Esophagus muscularis mucosa (tissue), 4 donors: ENCODE data around the gene SPI1.

ENCODE experiments used
- EP300 ChIP-seq: sonication (generic); formaldehyde crosslinking; IDR thresholded peaks from one replicate; pipeline ENCODE4 v1.6.1; 2017; ENCODE audit warnings: antibody characterized with exemption
- POLR2A ChIP-seq: fragments of 450-650 bp; IDR thresholded peaks from one replicate; pipeline ENCODE4 v1.6.1; 2017; ENCODE audit warnings: antibody characterized with exemption, moderate library complexity, mild to moderate bottlenecking, low read depth
- POLR2AphosphoS5 ChIP-seq, 2 donors: sonication (generic); formaldehyde crosslinking; IDR thresholded peaks; one replicate each; pipeline ENCODE4 v1.6.1; 2017; ENCODE audit warnings: antibody characterized with exemption in 2 of 2
- TF ChIP-seq, protein P1 (sequence below), 3 experiments: fragments of 200-600 bp in 2 of 3; fragments of 450-650 bp in 1 of 3; sonication (generic) in 2 of 3; IDR thresholded peaks; one replicate each; pipeline ENCODE4 v1.5.1; 2017 to 2019; ENCODE audit warnings: antibody characterized with exemption in 3 of 3, mild to moderate bottlenecking in 2 of 3, moderate library complexity in 1 of 3

DNA sequence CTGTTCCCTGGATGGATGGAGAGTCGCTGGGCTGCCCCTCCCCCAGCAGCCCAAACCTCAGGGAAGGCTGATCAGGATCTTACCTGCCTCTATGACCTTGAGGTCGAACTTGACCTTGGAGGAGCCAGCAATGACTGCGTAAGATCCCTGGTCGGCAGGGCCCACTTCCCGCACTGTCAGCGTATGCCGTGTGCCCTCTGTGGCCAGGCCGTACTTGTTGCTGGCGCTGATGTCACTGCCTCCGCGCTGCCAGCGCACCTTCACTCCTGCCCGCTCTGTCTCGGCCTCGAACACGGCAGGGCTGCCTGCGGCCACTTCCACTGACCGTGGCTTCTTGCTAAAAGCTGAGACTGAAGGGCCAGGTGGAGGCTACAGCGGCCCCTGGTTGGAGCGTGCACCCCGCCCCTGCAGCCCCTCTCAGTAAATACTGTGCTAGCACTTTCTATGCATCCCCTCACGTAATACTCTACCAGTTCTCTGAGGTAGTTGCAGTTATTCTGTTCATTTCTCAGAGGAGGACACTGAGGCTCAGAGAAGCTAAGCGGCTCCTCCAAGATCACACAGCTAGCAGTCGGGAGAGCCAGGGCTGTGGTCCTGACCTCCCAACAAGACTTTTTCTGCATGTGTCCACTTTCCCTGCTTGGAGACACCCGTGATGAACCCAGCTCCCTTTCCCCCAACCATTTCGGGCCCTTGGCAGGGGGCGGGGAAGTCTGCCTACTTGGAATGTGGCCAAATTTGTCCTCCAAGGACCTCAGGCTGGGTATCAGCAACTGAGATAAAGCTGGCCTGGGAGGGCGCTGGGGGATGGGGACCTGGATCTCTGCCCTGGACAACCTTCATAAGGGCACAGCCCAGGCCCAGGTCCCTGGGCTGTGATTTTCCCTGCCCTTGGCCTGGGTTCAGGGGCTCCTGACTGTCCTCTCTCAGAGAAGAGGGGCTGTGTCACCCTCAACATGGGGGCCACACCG, 26.9 kb downstream of the SPI1 start:
- TF ChIP-seq, protein P1, sequence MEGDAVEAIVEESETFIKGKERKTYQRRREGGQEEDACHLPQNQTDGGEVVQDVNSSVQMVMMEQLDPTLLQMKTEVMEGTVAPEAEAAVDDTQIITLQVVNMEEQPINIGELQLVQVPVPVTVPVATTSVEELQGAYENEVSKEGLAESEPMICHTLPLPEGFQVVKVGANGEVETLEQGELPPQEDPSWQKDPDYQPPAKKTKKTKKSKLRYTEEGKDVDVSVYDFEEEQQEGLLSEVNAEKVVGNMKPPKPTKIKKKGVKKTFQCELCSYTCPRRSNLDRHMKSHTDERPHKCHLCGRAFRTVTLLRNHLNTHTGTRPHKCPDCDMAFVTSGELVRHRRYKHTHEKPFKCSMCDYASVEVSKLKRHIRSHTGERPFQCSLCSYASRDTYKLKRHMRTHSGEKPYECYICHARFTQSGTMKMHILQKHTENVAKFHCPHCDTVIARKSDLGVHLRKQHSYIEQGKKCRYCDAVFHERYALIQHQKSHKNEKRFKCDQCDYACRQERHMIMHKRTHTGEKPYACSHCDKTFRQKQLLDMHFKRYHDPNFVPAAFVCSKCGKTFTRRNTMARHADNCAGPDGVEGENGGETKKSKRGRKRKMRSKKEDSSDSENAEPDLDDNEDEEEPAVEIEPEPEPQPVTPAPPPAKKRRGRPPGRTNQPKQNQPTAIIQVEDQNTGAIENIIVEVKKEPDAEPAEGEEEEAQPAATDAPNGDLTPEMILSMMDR (IDR thresholded peaks at IDR 0.05) = no peak
- TF ChIP-seq POLR2AphosphoS5 (IDR thresholded peaks at IDR 0.05) (no peak), POLR2A (no peak), EP300 (no peak)
